Measurements from ENCODE around the gene PLB1. TPM values are rescaled to one million over a fixed set of nuclear protein-coding genes. Genes with fewer than 3 reads are reported as not detected.

The PLB1 gene
- total RNA-seq, 2 donors from 2014 or later, result 7.4 to 9.6 TPM

- intact Hi-C loops (cut with DNase I), result no loop called here
- 38% methylated on average over 4 of the region's 4 CpGs for WGBS
Observed at GRCh38 chr2:28528206-28528605, 32.3 kb downstream of the PLB1 start.

GRCh38 chr2:28530782-28531181 is 34.9 kb downstream of the PLB1 start:
- Histone ChIP-seq H3K27me3 (replicated peaks; ENCODE audit: insufficient read depth) (no peaks in the 10 kb centered on the region), H3K4me3 (no peak overlapping the region), H3K27ac (no peak overlapping the region), H3K4me1 (replicated peaks) (no peaks in the 10 kb centered on the region), H3K9me3 (no peaks in the 10 kb centered on the region), H3K36me3 (no peaks in the 10 kb centered on the region)
- intact Hi-C loops (cut with DNase I), result no loop called here
- no peak for DNase-seq (ENCODE audit: low spot score)
- WGBS, result 83% methylated on average over 3 of the region's 3 CpGs
- no peak for TF ChIP-seq POLR2A (IDR thresholded peaks at IDR 0.05)
- TF ChIP-seq POLR2AphosphoS5 (IDR thresholded peaks at IDR 0.05), result no peak
- no peak for TF ChIP-seq CTCF (IDR thresholded peaks at IDR 0.05)

More at GRCh38 chr2:28528206-28528605, 32.3 kb downstream of the PLB1 start:
- H3K27ac ChIP-seq, result no peak overlapping the region
- H3K9me3 ChIP-seq, result no peaks in the 10 kb centered on the region
- H3K4me1 ChIP-seq (replicated peaks), result no peaks in the 10 kb centered on the region
- TF ChIP-seq POLR2A (IDR thresholded peaks at IDR 0.05), result no peak
- H3K27me3 ChIP-seq (replicated peaks; ENCODE audit: insufficient read depth), result no peaks in the 10 kb centered on the region
- no peak overlapping the region for H3K4me3 ChIP-seq
- no peaks in the 10 kb centered on the region for H3K36me3 ChIP-seq
- DNase-seq (ENCODE audit: low spot score), result no peak

- Histone ChIP-seq H3K4me1 (replicated peaks) (no peaks in the 10 kb centered on the region), H3K4me3 (no peak overlapping the region), H3K27ac (no peak overlapping the region), H3K9me3 (no peaks in the 10 kb centered on the region), H3K36me3 (no peaks in the 10 kb centered on the region), H3K27me3 (replicated peaks; ENCODE audit: insufficient read depth) (no peaks in the 10 kb centered on the region)
- WGBS, result 84% methylated on average over 5 of the region's 5 CpGs
- DNase-seq (ENCODE audit: low spot score), result no peak
- TF ChIP-seq CTCF (IDR thresholded peaks at IDR 0.05), result no peak
- TF ChIP-seq POLR2A (IDR thresholded peaks at IDR 0.05), result no peak
- no peak for TF ChIP-seq POLR2AphosphoS5 (IDR thresholded peaks at IDR 0.05)
- intact Hi-C loops (cut with DNase I), result no loop called here
Observed at GRCh38 chr2:28532399-28532798, 36.5 kb downstream of the PLB1 start.

- no peaks in the 10 kb centered on the region for H3K27me3 ChIP-seq (replicated peaks; ENCODE audit: insufficient read depth)
- 82% methylated on average over 6 of the region's 6 CpGs for WGBS
- TF ChIP-seq CTCF (IDR thresholded peaks at IDR 0.05) (no peak), POLR2A (IDR thresholded peaks at IDR 0.05) (no peak), POLR2AphosphoS5 (IDR thresholded peaks at IDR 0.05) (no peak)
- no peaks in the 10 kb centered on the region for H3K36me3 ChIP-seq
- no peak overlapping the region for H3K27ac ChIP-seq
- H3K4me1 ChIP-seq (replicated peaks), result no peaks in the 10 kb centered on the region
- no peak for DNase-seq (ENCODE audit: low spot score)
- H3K4me3 ChIP-seq, result no peak overlapping the region
- no peaks in the 10 kb centered on the region for H3K9me3 ChIP-seq
- intact Hi-C loops (cut with DNase I), result no loop called here
Observed at GRCh38 chr2:28533044-28533680, 37.3 kb downstream of the PLB1 start.

- no peaks in the 10 kb centered on the region for H3K36me3 ChIP-seq
- H3K4me1 ChIP-seq (replicated peaks), result no peaks in the 10 kb centered on the region
- H3K27me3 ChIP-seq (replicated peaks; ENCODE audit: insufficient read depth), result no peaks in the 10 kb centered on the region
- no peaks in the 10 kb centered on the region for H3K9me3 ChIP-seq
- TF ChIP-seq POLR2A (IDR thresholded peaks at IDR 0.05), result no peak
- no peak for TF ChIP-seq CTCF (IDR thresholded peaks at IDR 0.05)
- no peak for TF ChIP-seq POLR2AphosphoS5 (IDR thresholded peaks at IDR 0.05)
- no peak overlapping the region for H3K4me3 ChIP-seq
- WGBS, result 96% methylated on average over 2 of the region's 2 CpGs
- no peak overlapping the region for H3K27ac ChIP-seq
- intact Hi-C loops (cut with DNase I), result no loop called here
- no peak for DNase-seq (ENCODE audit: low spot score)
Observed at GRCh38 chr2:28534817-28535216, 39.0 kb downstream of the PLB1 start.

Measured in prostate gland (tissue), 2 donors.